Large intestine (tissue), 3 donors: ENCODE results near the gene SLC2A1. TPM values are rescaled to one million over a fixed set of nuclear protein-coding genes. Genes with fewer than 3 reads are reported as not detected.

ENCODE experiments used
- DNase-seq, 2 donors: peaks; one replicate each; pipeline versions ENCODE4 v3.0.0 to v3.0.0-alpha.2; 2013
- H3K27ac ChIP-seq: one replicate; pipeline ENCODE4 v1.5.1; 2013; ENCODE audit warnings: low read length
- H3K27me3 ChIP-seq: 2 replicates; pipeline ENCODE4 v1.6.1; 2013; ENCODE audit warnings: low read length; ENCODE audit not compliant: control insufficient read depth, insufficient read depth
- H3K36me3 ChIP-seq: 2 replicates; pipeline ENCODE4 v1.6.1; 2013; ENCODE audit warnings: low read length; ENCODE audit not compliant: control insufficient read depth, insufficient read depth
- H3K4me1 ChIP-seq: one replicate; pipeline ENCODE4 v1.6.1; 2013; ENCODE audit warnings: low read length; ENCODE audit not compliant: control insufficient read depth, insufficient read depth
- H3K4me3 ChIP-seq: one replicate; pipeline ENCODE4 v1.5.1; 2013; ENCODE audit warnings: low read length
- H3K9me3 ChIP-seq: one replicate; pipeline ENCODE4 v1.6.1; 2013; ENCODE audit warnings: mild to moderate bottlenecking, low read depth, low read length, moderate library complexity; ENCODE audit not compliant: control insufficient read depth
- WGBS: methylation state at CpG from one replicate; pipeline ENCODE4 v1.1.5; 2013; ENCODE audit warnings: low lambda C conversion rate; ENCODE audit not compliant: insufficient coverage; 5-methylcytosine and 5-hydroxymethylcytosine counted together
- polyA plus RNA-seq: library from polyadenylated mRNA; unstranded; fragments of 120-200 nt; gene quantifications from one replicate; pipeline ENCODE4 v1.2.1, GENCODE V29; 2013

Gene SLC2A1
- polyA plus RNA-seq, 1 donor = 58.7 TPM

DNA sequence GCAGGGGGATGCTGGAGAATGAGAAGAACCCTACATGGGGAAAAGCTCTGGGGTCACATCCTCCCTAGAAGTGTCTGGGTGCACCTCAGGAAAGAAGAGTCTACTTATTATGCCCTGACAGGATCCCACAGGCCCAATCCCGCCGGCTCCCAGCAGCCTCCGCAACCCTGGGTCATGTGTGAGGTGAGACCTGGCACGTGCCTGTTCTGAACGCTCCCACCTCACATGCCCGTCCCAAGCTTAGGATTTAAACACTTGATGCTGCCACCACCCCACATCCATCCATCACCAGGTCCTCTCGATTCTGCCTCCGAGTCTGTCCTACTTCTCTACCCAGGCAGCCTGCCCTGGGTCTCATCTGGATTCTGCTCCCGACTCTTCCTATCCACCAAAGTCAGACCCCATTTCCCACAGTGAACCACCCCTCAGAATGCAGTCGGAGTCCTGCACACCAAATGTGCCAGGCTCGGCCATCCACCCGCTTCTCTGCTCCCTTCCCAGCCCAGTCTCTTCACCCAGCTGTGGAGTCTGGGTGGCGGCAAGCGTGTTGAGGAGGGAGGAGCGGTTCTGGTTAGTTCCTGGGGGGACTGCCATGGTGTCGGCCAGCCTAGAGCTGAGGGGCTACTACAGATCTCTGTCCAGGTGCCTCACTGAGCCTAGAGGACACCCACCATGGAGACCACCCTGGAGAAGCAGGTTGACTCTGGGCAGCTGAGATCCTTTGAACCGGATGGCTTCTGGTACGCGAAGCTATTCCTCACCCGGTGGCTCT, 23.9 kb downstream of the SLC2A1 start:
- Histone ChIP-seq H3K9me3 (no peaks in the 10 kb centered on the region), H3K4me1 (peaks cover 63% of the 10 kb centered on the region), H3K27me3 (no peaks in the 10 kb centered on the region), H3K27ac (no peak overlapping the region), H3K36me3 (peaks cover 48% of the 10 kb centered on the region), H3K4me3 (no peak overlapping the region)
- WGBS = 100% methylated on average over 1 of the region's 20 CpGs
- DNase-seq = no peak

DNA sequence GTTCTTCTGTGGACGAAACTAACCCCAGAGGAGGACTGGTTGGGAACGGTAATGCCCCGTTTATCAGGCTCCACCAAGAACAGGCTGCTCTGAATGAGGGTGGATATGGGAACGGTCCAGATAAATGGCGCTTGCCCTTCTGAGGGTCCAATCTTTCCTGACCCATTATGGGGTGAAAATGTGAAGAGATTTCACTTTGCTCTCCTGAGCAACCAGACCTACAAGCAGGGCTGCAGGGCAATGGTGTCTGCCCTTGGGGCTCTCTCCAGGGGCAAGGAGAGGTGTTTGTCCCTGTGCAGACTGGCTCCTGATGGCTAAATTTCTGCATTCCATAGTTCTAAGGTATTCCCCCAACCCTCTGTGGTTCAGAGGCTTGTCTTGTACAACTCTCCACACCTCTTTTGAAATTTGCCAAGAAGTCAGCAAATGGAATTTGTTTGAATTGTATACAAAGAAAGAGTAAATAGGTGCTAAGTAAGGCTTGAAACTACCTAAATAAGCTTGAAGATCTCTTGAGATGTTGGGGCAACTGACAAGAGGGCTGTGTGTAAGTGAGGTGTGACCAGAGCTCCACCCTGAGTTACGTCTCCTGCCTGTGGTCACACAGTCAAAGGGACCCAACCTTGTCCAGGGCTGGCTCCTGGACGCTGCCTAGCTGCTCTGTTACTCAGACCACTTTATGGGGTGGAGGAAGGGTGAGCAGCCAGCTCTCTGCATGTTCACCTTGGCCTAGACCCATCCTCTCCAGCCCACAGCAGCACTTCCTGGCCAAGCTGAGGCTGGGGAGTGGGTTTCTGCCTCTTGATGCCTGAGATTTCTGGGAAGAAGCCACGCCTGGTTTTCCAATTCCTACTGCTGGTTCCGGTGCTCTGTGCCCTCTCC, 24.8 kb downstream of the SLC2A1 start:
- DNase-seq = no peak

DNA sequence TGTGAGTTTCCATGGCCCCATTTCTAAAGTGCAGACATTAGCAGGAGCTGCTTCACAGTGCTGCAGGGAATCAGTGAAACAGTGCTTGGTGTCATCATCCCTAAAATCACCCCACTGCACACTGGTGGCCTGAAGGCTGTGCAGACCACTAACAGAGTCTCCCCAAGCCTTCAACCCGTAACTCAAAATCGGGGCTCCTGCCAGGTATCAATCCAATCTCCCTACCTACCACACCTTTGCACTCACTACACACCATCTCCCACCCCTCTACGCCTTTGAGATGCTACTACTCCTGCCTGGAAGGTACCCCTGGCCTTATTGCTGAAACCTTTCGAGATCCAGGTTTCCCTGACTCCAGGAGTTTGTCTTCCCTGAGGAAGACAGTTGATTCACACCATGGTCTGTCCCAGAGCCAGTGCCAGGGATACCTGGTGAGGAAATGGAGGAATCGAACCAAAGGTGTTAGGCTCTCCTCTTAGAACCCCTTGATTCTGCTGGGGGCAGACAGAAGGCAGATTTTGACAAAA, 25.5 kb downstream of the SLC2A1 start:
- no peaks in the 10 kb centered on the region for H3K9me3 ChIP-seq
- DNase-seq = no peak
- WGBS = no CpG with 5 or more reads among the region's 5 CpGs
- H3K4me1 ChIP-seq = peaks cover 47% of the 10 kb centered on the region
- H3K27me3 ChIP-seq = no peaks in the 10 kb centered on the region
- H3K4me3 ChIP-seq = no peak overlapping the region
- H3K36me3 ChIP-seq = peaks cover 58% of the 10 kb centered on the region
- H3K27ac ChIP-seq = no peak overlapping the region

More for the DNA sequence above, 24.8 kb downstream of the SLC2A1 start:
- Histone ChIP-seq H3K4me3 (no peak overlapping the region), H3K27ac (no peak overlapping the region), H3K4me1 (peaks cover 54% of the 10 kb centered on the region), H3K9me3 (no peaks in the 10 kb centered on the region), H3K36me3 (peaks cover 54% of the 10 kb centered on the region), H3K27me3 (no peaks in the 10 kb centered on the region)
- no CpG with 5 or more reads among the region's 9 CpGs for WGBS

DNA sequence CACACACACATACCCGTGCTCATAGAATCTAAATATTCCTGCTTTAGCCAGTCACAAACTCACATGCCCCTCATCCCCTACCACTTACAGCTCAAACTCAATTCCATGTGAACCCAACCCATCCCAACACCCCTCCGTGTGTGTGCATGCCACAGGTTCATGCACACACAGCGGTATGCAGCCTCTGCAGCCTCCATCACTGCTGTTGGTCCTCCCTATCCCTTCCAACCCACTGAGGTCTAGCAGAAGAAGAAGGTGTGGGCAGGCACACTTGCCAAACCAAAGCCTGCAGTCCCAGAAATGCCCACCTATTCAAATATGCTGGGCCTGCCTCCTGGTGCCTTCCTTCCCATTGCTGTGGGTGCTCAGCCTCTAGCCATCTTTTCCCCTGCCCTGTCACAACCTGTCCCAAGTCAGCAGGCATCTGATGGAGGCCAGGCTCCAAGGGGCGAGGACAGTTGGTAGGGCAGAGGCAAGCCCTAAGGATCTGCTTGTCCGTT, 26.2 kb downstream of the SLC2A1 start:
- WGBS = no CpG with 5 or more reads among the region's 5 CpGs

DNA sequence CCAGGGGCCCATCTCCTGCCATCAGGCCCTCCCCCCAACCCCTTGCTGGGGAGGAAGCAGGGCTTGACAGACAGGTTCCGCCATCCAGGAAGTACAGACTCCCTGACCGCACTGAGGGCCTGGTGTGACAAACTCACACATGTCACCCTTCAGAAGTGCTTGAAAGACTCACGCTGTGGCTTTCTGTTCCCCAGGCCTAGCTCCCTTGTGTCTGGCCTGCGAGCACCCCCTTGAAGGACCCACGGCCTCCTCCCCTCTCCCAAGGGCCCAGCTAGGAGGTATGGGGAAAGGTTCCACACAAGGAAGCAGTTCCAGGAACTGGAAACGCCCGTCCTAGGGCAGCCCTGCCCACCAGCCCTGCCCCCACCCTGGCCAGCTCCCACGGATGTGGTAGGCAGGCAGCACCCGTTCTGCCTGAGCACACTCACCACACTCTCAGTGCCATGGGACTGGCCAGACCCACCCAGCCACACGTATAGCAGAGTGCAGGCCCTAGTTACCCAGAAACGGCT, 26.7 kb downstream of the SLC2A1 start:
- Histone ChIP-seq H3K9me3 (no peaks in the 10 kb centered on the region), H3K4me1 (peaks cover 36% of the 10 kb centered on the region), H3K27me3 (no peaks in the 10 kb centered on the region), H3K4me3 (no peak overlapping the region), H3K27ac (peak overlapping the region; percentile 56), H3K36me3 (peaks cover 62% of the 10 kb centered on the region)
- WGBS = no CpG with 5 or more reads among the region's 11 CpGs
- DNase-seq = peak; percentile 56 to 80

More for the DNA sequence above, 26.2 kb downstream of the SLC2A1 start:
- Histone ChIP-seq H3K4me3 (no peak overlapping the region), H3K36me3 (peaks cover 59% of the 10 kb centered on the region), H3K4me1 (peaks cover 41% of the 10 kb centered on the region), H3K27me3 (no peaks in the 10 kb centered on the region), H3K9me3 (no peaks in the 10 kb centered on the region), H3K27ac (peak overlapping the region; percentile 56)
- DNase-seq = no peak

DNA sequence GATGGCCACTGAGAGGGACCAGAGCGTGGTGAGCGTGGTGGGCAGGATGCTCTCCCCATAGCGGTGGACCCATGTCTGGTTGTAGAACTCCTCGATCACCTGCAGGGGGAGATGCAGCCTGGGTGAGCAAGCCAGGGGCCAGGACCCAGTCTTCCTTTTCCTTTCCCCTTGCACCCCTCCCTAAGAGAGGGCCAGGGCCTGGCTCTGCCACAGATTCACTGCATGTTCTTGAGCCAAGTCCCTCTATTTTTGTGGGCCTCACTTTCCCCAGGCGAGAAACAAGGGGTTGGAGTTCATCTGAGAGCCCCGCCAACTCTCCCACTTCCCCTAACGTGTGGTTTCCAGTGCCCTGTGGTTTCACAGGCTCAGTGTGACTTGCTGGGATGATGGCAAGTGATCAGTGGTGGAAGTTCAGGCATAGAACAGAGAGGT, 27.5 kb downstream of the SLC2A1 start:
- WGBS = no CpG with 5 or more reads among the region's 7 CpGs
- H3K4me3 ChIP-seq = no peak overlapping the region
- no peaks in the 10 kb centered on the region for H3K27me3 ChIP-seq
- H3K4me1 ChIP-seq = peaks cover 27% of the 10 kb centered on the region
- H3K9me3 ChIP-seq = no peaks in the 10 kb centered on the region
- peak overlapping the region; percentile 56 for H3K27ac ChIP-seq
- DNase-seq = peak in 1 of 2 donors; percentile 32
- H3K36me3 ChIP-seq = peaks cover 67% of the 10 kb centered on the region

DNA sequence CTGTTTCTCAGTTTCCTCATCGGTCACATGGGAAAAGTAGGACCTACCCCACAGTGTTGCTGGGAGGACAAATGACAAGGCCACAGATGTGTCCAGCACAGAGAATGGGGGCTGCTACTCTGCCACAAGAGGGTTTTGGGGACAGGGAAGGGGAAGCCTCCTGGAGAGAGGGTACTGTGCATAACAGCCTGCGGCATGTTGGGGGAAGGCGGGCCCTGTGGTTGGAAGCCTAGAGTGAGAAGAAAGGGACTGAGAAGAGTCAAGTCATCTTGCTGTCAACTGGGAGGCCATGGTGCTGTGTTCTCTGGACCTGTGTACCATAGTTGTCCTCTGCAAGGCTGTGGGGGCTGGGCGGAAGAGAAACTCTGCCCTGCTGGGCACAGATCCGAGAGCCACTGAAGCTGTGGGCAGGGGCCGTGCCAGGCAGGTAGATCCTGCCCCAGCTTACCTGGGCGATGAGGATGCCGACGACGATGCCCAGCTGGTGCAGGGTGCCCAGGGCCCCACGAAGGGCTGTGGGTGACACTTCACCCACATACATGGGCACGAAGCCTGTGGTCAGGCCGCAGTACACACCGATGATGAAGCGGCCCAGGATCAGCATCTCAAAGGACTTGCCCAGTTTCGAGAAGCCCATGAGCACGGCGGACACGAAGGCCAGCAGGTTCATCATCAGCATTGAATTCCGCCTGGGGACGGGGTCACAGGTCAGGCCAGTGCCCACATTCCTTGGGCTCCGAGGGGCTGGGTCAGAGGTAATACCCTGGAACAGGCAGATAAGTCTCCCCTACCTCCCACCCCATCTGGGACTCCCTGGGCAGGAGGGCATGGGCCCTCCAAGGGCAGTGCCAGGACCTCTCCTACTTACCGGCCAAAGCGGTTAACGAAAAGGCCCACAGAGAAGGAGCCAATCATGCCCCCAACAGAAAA, 28.2 kb downstream of the SLC2A1 start:
- no CpG with 5 or more reads among the region's 25 CpGs for WGBS
- Histone ChIP-seq H3K4me3 (no peak overlapping the region), H3K27ac (no peak overlapping the region), H3K36me3 (peaks cover 70% of the 10 kb centered on the region), H3K27me3 (no peaks in the 10 kb centered on the region), H3K4me1 (peaks cover 20% of the 10 kb centered on the region), H3K9me3 (no peaks in the 10 kb centered on the region)
- no peak for DNase-seq

DNA sequence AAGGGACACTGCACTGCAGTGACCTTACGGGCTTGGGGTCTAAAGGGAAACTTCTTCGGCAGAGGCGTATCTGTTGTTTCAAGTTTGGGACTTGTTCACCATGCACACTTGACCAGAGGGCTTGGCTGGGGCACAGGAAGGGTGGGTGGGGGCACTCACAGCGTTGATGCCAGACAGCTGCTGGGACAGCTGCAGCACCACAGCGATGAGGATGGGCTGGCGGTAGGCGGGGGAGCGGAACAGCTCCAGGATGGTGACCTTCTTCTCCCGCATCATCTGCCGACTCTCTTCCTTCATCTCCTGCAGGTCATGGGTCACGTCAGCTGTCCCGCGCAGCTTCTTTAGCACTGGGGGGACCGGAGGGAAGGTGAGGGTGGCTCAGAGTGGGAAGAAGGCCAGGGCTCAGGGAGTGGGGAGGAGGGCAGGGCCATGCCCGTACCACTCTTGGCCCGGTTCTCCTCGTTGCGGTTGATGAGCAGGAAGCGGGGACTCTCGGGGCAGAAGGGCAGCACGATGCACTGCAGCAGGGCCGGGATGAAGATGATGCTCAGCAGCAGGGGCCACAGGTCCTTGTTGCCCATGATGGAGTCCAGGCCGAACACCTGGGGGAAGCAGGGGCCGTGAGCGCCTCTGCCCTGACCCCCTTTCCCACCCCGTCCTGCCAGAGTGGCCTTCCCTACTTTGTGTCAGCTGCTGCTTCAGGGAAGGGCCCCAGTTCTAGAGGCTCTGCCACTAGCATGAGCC, 29.1 kb downstream of the SLC2A1 start:
- WGBS = no CpG with 5 or more reads among the region's 26 CpGs
- no peak for DNase-seq

DNA sequence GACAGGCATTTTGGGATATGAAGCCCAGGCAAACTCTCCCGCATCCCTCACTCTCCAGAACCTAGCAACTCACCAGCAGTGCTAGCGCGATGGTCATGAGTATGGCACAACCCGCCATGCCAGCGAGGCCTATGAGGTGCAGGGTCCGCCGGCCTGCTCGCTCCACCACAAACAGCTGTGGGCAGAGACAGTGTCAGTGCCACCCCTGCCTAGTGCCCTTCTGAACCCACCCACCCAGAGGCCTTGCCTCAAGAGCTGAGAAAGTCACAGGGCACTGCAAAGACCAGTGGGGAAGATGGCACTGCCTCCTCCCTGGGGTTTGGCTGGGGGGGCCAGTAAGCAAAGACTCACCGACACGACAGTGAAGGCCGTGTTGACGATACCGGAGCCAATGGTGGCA, 29.8 kb downstream of the SLC2A1 start:
- no peak for DNase-seq
- Histone ChIP-seq H3K9me3 (no peaks in the 10 kb centered on the region), H3K4me1 (peaks cover 13% of the 10 kb centered on the region), H3K27me3 (no peaks in the 10 kb centered on the region), H3K36me3 (peaks cover 59% of the 10 kb centered on the region), H3K4me3 (no peak overlapping the region), H3K27ac (no peak overlapping the region)
- 100% methylated on average over 1 of the region's 13 CpGs for WGBS

More for the DNA sequence above, 29.1 kb downstream of the SLC2A1 start:
- H3K4me1 ChIP-seq = peaks cover 13% of the 10 kb centered on the region
- H3K4me3 ChIP-seq = no peak overlapping the region
- H3K27ac ChIP-seq = no peak overlapping the region
- H3K27me3 ChIP-seq = no peaks in the 10 kb centered on the region
- H3K36me3 ChIP-seq = peaks cover 63% of the 10 kb centered on the region
- H3K9me3 ChIP-seq = no peaks in the 10 kb centered on the region
